H9 (cell line): Measurements from ENCODE around the gene ZNF524. TPM values are rescaled to one million over a fixed set of nuclear protein-coding genes. Genes with fewer than 3 reads are reported as not detected.

Source experiments
- DNase-seq: peaks from one replicate; pipeline ENCODE4 v3.0.0-alpha.2; 2017
- H2AFZ ChIP-seq: one replicate; pipeline ENCODE4 v1.6.1; 2013; ENCODE audit warnings: mild to moderate bottlenecking, low read length, control low read depth, moderate library complexity
- H2AK5ac ChIP-seq: 2 replicates; pipeline ENCODE4 v1.6.1; 2013; ENCODE audit warnings: low read length, control low read depth, mixed read lengths; ENCODE audit not compliant: insufficient read length
- H2BK120ac ChIP-seq: one replicate; pipeline ENCODE4 v1.6.1; 2013; ENCODE audit warnings: low read depth, mild to moderate bottlenecking, low read length, control low read depth, inconsistent platforms; ENCODE audit not compliant: poor library complexity, severe bottlenecking
- H2BK12ac ChIP-seq: 2 replicates; pipeline ENCODE4 v1.6.1; 2013; ENCODE audit warnings: low read length, control low read depth, mixed read lengths, low read depth; ENCODE audit not compliant: insufficient read length
- H2BK15ac ChIP-seq: 2 replicates; pipeline ENCODE4 v1.6.1; 2013; ENCODE audit warnings: low read depth, low read length, control low read depth
- H2BK20ac ChIP-seq: one replicate; pipeline ENCODE4 v1.6.1; 2013; ENCODE audit warnings: low read depth, mild to moderate bottlenecking, low read length, control low read depth, inconsistent platforms; ENCODE audit not compliant: poor library complexity, severe bottlenecking
- H2BK5ac ChIP-seq: 2 replicates; pipeline ENCODE4 v1.6.1; 2013; ENCODE audit warnings: low read length, control low read depth, mixed read lengths; ENCODE audit not compliant: insufficient read length
- H3K14ac ChIP-seq: 2 replicates; pipeline ENCODE4 v1.6.1; 2013; ENCODE audit warnings: low read length, control low read depth; ENCODE audit not compliant: insufficient read depth
- H3K18ac ChIP-seq: 2 replicates; pipeline ENCODE4 v1.6.1; 2013; ENCODE audit warnings: low read depth, mild to moderate bottlenecking, mixed read lengths, low read length, control low read depth; ENCODE audit not compliant: insufficient read length
- H3K23ac ChIP-seq: 2 replicates; pipeline ENCODE4 v1.6.1; 2013; ENCODE audit warnings: low read length, control low read depth, mixed read lengths, low read depth; ENCODE audit not compliant: insufficient read length
- H3K23me2 ChIP-seq: 2 replicates; pipeline ENCODE4 v1.6.1; 2013; ENCODE audit warnings: low read depth, mild to moderate bottlenecking, mixed read lengths, low read length, control low read depth; ENCODE audit not compliant: insufficient read length, poor library complexity, severe bottlenecking
- H3K27ac ChIP-seq: 2 replicates; pipeline ENCODE4 v1.5.1; 2013; ENCODE audit warnings: low read length, control low read depth, mixed read lengths, low read depth; ENCODE audit not compliant: insufficient read length
- H3K27me3 ChIP-seq: 2 replicates; pipeline ENCODE4 v1.6.1; 2013; ENCODE audit warnings: low read length, control low read depth, inconsistent platforms; ENCODE audit not compliant: insufficient read depth
- H3K4ac ChIP-seq: 2 replicates; pipeline ENCODE4 v1.6.1; 2013; ENCODE audit warnings: low read depth, mild to moderate bottlenecking, control low read depth, inconsistent platforms, low read length, moderate library complexity
- H3K4me1 ChIP-seq: 2 replicates; pipeline ENCODE4 v1.6.1; 2013; ENCODE audit warnings: low read length, control low read depth, inconsistent platforms; ENCODE audit not compliant: insufficient read depth
- H3K4me2 ChIP-seq: 2 replicates; pipeline ENCODE4 v1.6.1; 2013; ENCODE audit warnings: low read length, control low read depth, mixed read lengths; ENCODE audit not compliant: insufficient read length, insufficient read depth
- H3K56ac ChIP-seq: 2 replicates; pipeline ENCODE4 v1.6.1; 2013; ENCODE audit warnings: low read depth, mild to moderate bottlenecking, mixed read lengths, low read length, control low read depth; ENCODE audit not compliant: insufficient read length
- H3K79me1 ChIP-seq: 2 replicates; pipeline ENCODE4 v1.6.1; 2013; ENCODE audit warnings: low read depth, mild to moderate bottlenecking, moderate library complexity, low read length, control low read depth, inconsistent platforms; ENCODE audit not compliant: insufficient read depth, poor library complexity, severe bottlenecking
- H3K79me2 ChIP-seq: 2 replicates; pipeline ENCODE4 v1.6.1; 2013; ENCODE audit warnings: low read length, control low read depth, inconsistent platforms; ENCODE audit not compliant: insufficient read depth
- H3K9ac ChIP-seq: 2 replicates; pipeline ENCODE4 v1.6.1; 2013; ENCODE audit warnings: low read length, control low read depth, mixed read lengths; ENCODE audit not compliant: insufficient read length; ENCODE audit errors: extremely low read depth
- H3K9me3 ChIP-seq: one replicate; pipeline ENCODE4 v1.6.1; 2013; ENCODE audit warnings: low read depth, low read length, inconsistent platforms; ENCODE audit not compliant: control insufficient read depth
- H3T11ph ChIP-seq: one replicate; pipeline ENCODE4 v1.6.1; 2013; ENCODE audit warnings: mild to moderate bottlenecking, low read length, control low read depth, inconsistent platforms
- H4K20me1 ChIP-seq: one replicate; pipeline ENCODE4 v1.6.1; 2013; ENCODE audit not compliant: control insufficient read depth, insufficient read length, insufficient read depth
- H4K5ac ChIP-seq: 2 replicates; pipeline ENCODE4 v1.6.1; 2013; ENCODE audit warnings: low read depth, mild to moderate bottlenecking, mixed read lengths, low read length, control low read depth; ENCODE audit not compliant: insufficient read length
- H4K8ac ChIP-seq: replicated peaks from 2 replicates; pipeline ENCODE4 v1.6.1; 2013; ENCODE audit warnings: low read length, control low read depth, mixed read lengths, low read depth; ENCODE audit not compliant: insufficient read length
- H4K91ac ChIP-seq: 2 replicates; pipeline ENCODE4 v1.6.1; 2013; ENCODE audit warnings: low read depth, mild to moderate bottlenecking, moderate library complexity, mixed read lengths, low read length, control low read depth; ENCODE audit not compliant: insufficient read length
- H3K27ac Mint-ChIP-seq, 3 experiments: 2 replicates in 2 of 3; 3 replicates in 1 of 3; pipeline ENCODE4 v1.8.0; 2020 to 2021; ENCODE audit warnings: mixed read lengths in 3 of 3, mild to moderate bottlenecking in 1 of 3, moderate library complexity in 1 of 3
- H3K27me3 Mint-ChIP-seq: 2 replicates; pipeline ENCODE4 v1.8.0; 2021; ENCODE audit warnings: low read depth, mild to moderate bottlenecking, moderate library complexity, mixed read lengths
- H3K36me3 Mint-ChIP-seq, 3 experiments: 2 replicates in 2 of 3; 3 replicates in 1 of 3; pipeline ENCODE4 v1.8.0; 2020 to 2021; ENCODE audit warnings: low read depth in 3 of 3, mixed read lengths in 3 of 3; ENCODE audit not compliant: insufficient read depth in 1 of 3
- H3K4me1 Mint-ChIP-seq, 2 experiments: 2 replicates each; pipeline ENCODE4 v1.8.0; 2020; ENCODE audit warnings: mixed read lengths in 2 of 2
- H3K4me3 Mint-ChIP-seq, 2 experiments: 2 replicates in 1 of 2; 3 replicates in 1 of 2; pipeline ENCODE4 v1.8.0; 2020 to 2021; ENCODE audit warnings: mild to moderate bottlenecking in 2 of 2, mixed read lengths in 2 of 2, moderate library complexity in 1 of 2
- H3K9me3 Mint-ChIP-seq, 2 experiments: 2 replicates in 1 of 2; 3 replicates in 1 of 2; pipeline ENCODE4 v1.8.0; 2020; ENCODE audit warnings: mild to moderate bottlenecking in 2 of 2, mixed read lengths in 2 of 2, moderate library complexity in 1 of 2
- WGBS: extraction: QIAGEN DNeasy Blood & Tissue Kit; methylation state at CpG from one replicate; pipeline ENCODE4 v1.1.7; 2013; ENCODE audit warnings: missing lambda C conversion rate, low lambda C conversion rate, mixed read lengths; ENCODE audit not compliant: insufficient read length; ENCODE audit errors: extremely low coverage; 5-methylcytosine and 5-hydroxymethylcytosine counted together
- total RNA-seq: library from RNA; stranded (reverse); gene quantifications from 2 replicates; pipeline ENCODE4 v1.2.1, GENCODE V29; 2021
- TF ChIP-seq, protein P1 (sequence below): fragments of 200-600 bp; sonication (generic); conservative IDR thresholded peaks from 3 replicates; pipeline ENCODE4 v1.8.0; 2021; ENCODE audit warnings: antibody characterized with exemption, mild to moderate bottlenecking

The ZNF524 gene
- total RNA-seq, 1 experiment from 2014 or later: 3.0 TPM

GRCh38 chr19:55643887-55644176 lies 43.7 kb downstream of the ZNF524 start:
- no peak overlapping the region for H3K23ac ChIP-seq
- H2AK5ac ChIP-seq: no peak overlapping the region
- no CpG with 5 or more reads among the region's 15 CpGs for WGBS
- peak overlapping the region; percentile 70 for H3K9ac ChIP-seq
- H2BK15ac ChIP-seq: no peak overlapping the region
- no peak overlapping the region for H3T11ph ChIP-seq
- Mint-ChIP-seq H3K4me3 (peak overlapping the region; percentile 97), H3K36me3 (peaks cover 17 to 37% (median 26%) of the 10 kb centered on the region in 3 experiments), H3K4me1 (peaks cover 26 to 43% of the 10 kb centered on the region in 2 experiments), H3K27me3 (peaks cover 3% of the 10 kb centered on the region; the same call in 1 of the 2 replicates), H3K9me3 (peaks cover 0 to 4% of the 10 kb centered on the region in 2 experiments; a peak in 2 of 5 replicates), H3K27ac (peak overlapping the region in 2 of 3 experiments; percentile 94 to 98; a peak in 4 of 7 replicates)
- no peak overlapping the region for H2BK12ac ChIP-seq
- peak overlapping the region; percentile 73 for H3K4me2 ChIP-seq
- no peak overlapping the region for H3K27ac ChIP-seq
- no peak overlapping the region for H4K8ac ChIP-seq
- H3K27me3 ChIP-seq: no peaks in the 10 kb centered on the region
- H4K91ac ChIP-seq: no peak overlapping the region
- H3K56ac ChIP-seq: no peak overlapping the region
- H3K14ac ChIP-seq: no peak overlapping the region; the same call in 1 of the 2 replicates
- peaks cover 7% of the 10 kb centered on the region; the same call in 1 of the 2 replicates for H3K79me2 ChIP-seq
- H3K79me1 ChIP-seq: peaks cover 3% of the 10 kb centered on the region
- H3K4me1 ChIP-seq: no peaks in the 10 kb centered on the region
- no peak overlapping the region for H2BK5ac ChIP-seq
- H3K23me2 ChIP-seq: peaks cover 40% of the 10 kb centered on the region
- no peak overlapping the region for H3K18ac ChIP-seq
- no peak overlapping the region for H4K5ac ChIP-seq
- H3K4ac ChIP-seq: no peak overlapping the region
- no peak overlapping the region for H2AFZ ChIP-seq
- H3K9me3 ChIP-seq: no peaks in the 10 kb centered on the region
- H4K20me1 ChIP-seq: no peaks in the 10 kb centered on the region
- TF ChIP-seq, protein P1, sequence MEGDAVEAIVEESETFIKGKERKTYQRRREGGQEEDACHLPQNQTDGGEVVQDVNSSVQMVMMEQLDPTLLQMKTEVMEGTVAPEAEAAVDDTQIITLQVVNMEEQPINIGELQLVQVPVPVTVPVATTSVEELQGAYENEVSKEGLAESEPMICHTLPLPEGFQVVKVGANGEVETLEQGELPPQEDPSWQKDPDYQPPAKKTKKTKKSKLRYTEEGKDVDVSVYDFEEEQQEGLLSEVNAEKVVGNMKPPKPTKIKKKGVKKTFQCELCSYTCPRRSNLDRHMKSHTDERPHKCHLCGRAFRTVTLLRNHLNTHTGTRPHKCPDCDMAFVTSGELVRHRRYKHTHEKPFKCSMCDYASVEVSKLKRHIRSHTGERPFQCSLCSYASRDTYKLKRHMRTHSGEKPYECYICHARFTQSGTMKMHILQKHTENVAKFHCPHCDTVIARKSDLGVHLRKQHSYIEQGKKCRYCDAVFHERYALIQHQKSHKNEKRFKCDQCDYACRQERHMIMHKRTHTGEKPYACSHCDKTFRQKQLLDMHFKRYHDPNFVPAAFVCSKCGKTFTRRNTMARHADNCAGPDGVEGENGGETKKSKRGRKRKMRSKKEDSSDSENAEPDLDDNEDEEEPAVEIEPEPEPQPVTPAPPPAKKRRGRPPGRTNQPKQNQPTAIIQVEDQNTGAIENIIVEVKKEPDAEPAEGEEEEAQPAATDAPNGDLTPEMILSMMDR: no peak
- no peak overlapping the region for H2BK120ac ChIP-seq
- DNase-seq: no peak
- no peak overlapping the region for H2BK20ac ChIP-seq
